CD8-positive, alpha-beta memory T cell (primary cell): Measurements from ENCODE around the gene KIF20B. TPM values are rescaled to one million over a fixed set of nuclear protein-coding genes. Genes with fewer than 3 reads are reported as not detected.
A peak's percentile ranks its signal among the peaks of the same experiment; 100 is the strongest.

Experiments
- CTCF ChIA-PET: fragments of 350-600 bp; sonication (Branson Sonifier 250); formaldehyde crosslinking; loops from one replicate; lab custom pipeline; 2021; ENCODE audit warnings: antibody characterized with exemption; lab: Charles Lee
- POLR2A ChIA-PET: fragments of 350-600 bp; sonication (Branson Sonifier 250); formaldehyde crosslinking; loops from one replicate; lab custom pipeline; 2021; ENCODE audit warnings: antibody characterized with exemption; lab: Charles Lee
- DNase-seq, 5 donors: peaks; one replicate each; pipeline versions ENCODE4 v3.0.0 to v3.0.0-alpha.2; 2020 to 2022; ENCODE audit warnings: mixed read lengths in 1 of 5
- H3K27ac ChIP-seq: one replicate; pipeline ENCODE4 v1.7.0; 2013; ENCODE audit warnings: low read depth, mild to moderate bottlenecking, low read length, moderate library complexity
- H3K27me3 ChIP-seq: 2 replicates; pipeline ENCODE4 v1.7.0; 2013; ENCODE audit warnings: low read length, mild to moderate bottlenecking; ENCODE audit not compliant: insufficient read depth, poor library complexity, severe bottlenecking
- H3K36me3 ChIP-seq: 2 replicates; pipeline ENCODE4 v1.7.0; 2013; ENCODE audit warnings: mild to moderate bottlenecking, low read length, moderate library complexity; ENCODE audit not compliant: insufficient read depth
- H3K4me1 ChIP-seq: 2 replicates; pipeline ENCODE4 v1.7.0; 2013; ENCODE audit warnings: mild to moderate bottlenecking, low read length, moderate library complexity; ENCODE audit not compliant: insufficient read depth
- H3K4me3 ChIP-seq: 2 replicates; pipeline ENCODE4 v1.7.0; 2013; ENCODE audit warnings: mild to moderate bottlenecking, low read length
- H3K9me3 ChIP-seq: 2 replicates; pipeline ENCODE4 v1.7.0; 2013; ENCODE audit warnings: mild to moderate bottlenecking, low read length
- H3K27ac Mint-ChIP-seq, 8 donors: one replicate each; pipeline ENCODE4 v1.8.0; 2020 to 2021; ENCODE audit warnings: mixed read lengths in 8 of 8, mild to moderate bottlenecking in 6 of 8, inconsistent platforms in 3 of 8, moderate library complexity in 3 of 8
- H3K27me3 Mint-ChIP-seq, 2 donors: one replicate each; pipeline ENCODE4 v1.8.0; 2020 to 2021; ENCODE audit warnings: mixed read lengths in 2 of 2, mild to moderate bottlenecking in 1 of 2, moderate library complexity in 1 of 2
- H3K36me3 Mint-ChIP-seq, 3 donors: one replicate each; pipeline ENCODE4 v1.8.0; 2020 to 2021; ENCODE audit warnings: mixed read lengths in 3 of 3, inconsistent platforms in 1 of 3, mild to moderate bottlenecking in 1 of 3
- H3K4me1 Mint-ChIP-seq, 3 donors: one replicate each; pipeline ENCODE4 v1.8.0; 2020 to 2021; ENCODE audit warnings: mixed read lengths in 3 of 3, inconsistent platforms in 1 of 3, mild to moderate bottlenecking in 1 of 3
- H3K4me3 Mint-ChIP-seq, 7 donors: one replicate each; pipeline ENCODE4 v1.8.0; 2020 to 2021; ENCODE audit warnings: mixed read lengths in 7 of 7, mild to moderate bottlenecking in 6 of 7, moderate library complexity in 4 of 7, inconsistent platforms in 2 of 7
- H3K9me3 Mint-ChIP-seq, 5 donors: one replicate each; pipeline ENCODE4 v1.8.0; 2020 to 2022; ENCODE audit warnings: mixed read lengths in 5 of 5, mild to moderate bottlenecking in 3 of 5, moderate library complexity in 2 of 5, inconsistent platforms in 1 of 5
- polyA plus RNA-seq: library from polyadenylated mRNA; unstranded; fragments of 300-500 nt; fragmentation: Illumina TruSeq; gene quantifications from one replicate; pipeline ENCODE4 v1.2.3, GENCODE V29; 2021
- total RNA-seq, 2 experiments: library from RNA; stranded (reverse); gene quantifications; one replicate each; pipeline ENCODE4 v1.2.3, GENCODE V29; 2021

KIF20B gene
- total and polyA plus RNA-seq, 3 experiments from 2014 or later: 23.8 to 40.4 (median 39.9) TPM

DNA sequence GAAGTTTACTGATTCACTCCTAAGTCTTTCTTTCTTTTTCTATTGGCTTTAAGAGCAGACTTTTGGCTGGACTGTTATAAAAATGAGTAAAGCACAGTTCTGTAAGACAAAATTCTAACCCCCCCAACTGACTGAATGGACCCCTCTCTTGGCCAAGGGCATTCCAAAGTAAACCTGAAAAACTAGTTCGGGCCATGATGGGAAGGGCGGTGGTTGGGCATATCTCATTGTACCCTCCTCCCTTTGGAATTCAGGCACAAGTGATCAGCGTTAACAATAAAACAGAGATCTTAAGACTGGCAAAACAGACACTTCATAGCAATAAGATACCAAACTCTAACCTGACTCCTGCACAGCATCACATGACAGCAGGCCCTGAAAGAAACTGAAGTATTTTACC, 6.1 kb upstream of the KIF20B start:
- Histone ChIP-seq H3K4me3 (no peak overlapping the region), H3K9me3 (no peaks in the 10 kb centered on the region), H3K27ac (no peak overlapping the region), H3K27me3 (no peaks in the 10 kb centered on the region), H3K4me1 (peaks cover under 1% of the 10 kb centered on the region), H3K36me3 (no peaks in the 10 kb centered on the region)
- Mint-ChIP-seq H3K27me3 (no peaks in the 10 kb centered on the region), H3K36me3 (no peaks in the 10 kb centered on the region), H3K9me3 (no peaks in the 10 kb centered on the region), H3K4me3 (no peak overlapping the region), H3K4me1 (peaks cover 0 to 6% (median 3%) of the 10 kb centered on the region in 3 donors), H3K27ac (no peak overlapping the region)
- ChIA-PET POLR2A (no interaction called here), CTCF (no interaction called here)
- DNase-seq: no peak

- Mint-ChIP-seq H3K4me1 (peaks cover 23 to 31% (median 24%) of the 10 kb centered on the region in 3 donors), H3K9me3 (no peaks in the 10 kb centered on the region), H3K4me3 (no peak overlapping the region), H3K27ac (no peak overlapping the region), H3K27me3 (no peaks in the 10 kb centered on the region), H3K36me3 (peaks cover 0 to 7% (median 0%) of the 10 kb centered on the region in 3 donors)
- ChIA-PET CTCF (no interaction called here), POLR2A (no interaction called here)
- Histone ChIP-seq H3K9me3 (no peaks in the 10 kb centered on the region), H3K27ac (no peak overlapping the region), H3K36me3 (no peaks in the 10 kb centered on the region), H3K4me1 (peaks cover 13% of the 10 kb centered on the region), H3K27me3 (no peaks in the 10 kb centered on the region), H3K4me3 (no peak overlapping the region)
- no peak for DNase-seq
Observed at GRCh38 chr10:89697946-89698345, 3.4 kb upstream of the KIF20B start.

GRCh38 chr10:89699581-89700064, 1.8 kb upstream of the KIF20B start:
- no peaks in the 10 kb centered on the region for H3K36me3 ChIP-seq
- peaks cover 13% of the 10 kb centered on the region for H3K4me1 ChIP-seq
- no peaks in the 10 kb centered on the region for H3K9me3 Mint-ChIP-seq
- H3K36me3 Mint-ChIP-seq: peaks cover 0 to 7% (median 0%) of the 10 kb centered on the region in 3 donors
- H3K27ac ChIP-seq: no peak overlapping the region
- no peak overlapping the region for H3K4me3 ChIP-seq
- no peaks in the 10 kb centered on the region for H3K27me3 ChIP-seq
- no peaks in the 10 kb centered on the region for H3K27me3 Mint-ChIP-seq
- DNase-seq: no peak
- H3K4me3 Mint-ChIP-seq: peak overlapping the region; percentile 6 to 99 (median 56)
- POLR2A ChIA-PET: no interaction called here
- no peaks in the 10 kb centered on the region for H3K9me3 ChIP-seq
- peak overlapping the region in 4 of 8 donors; percentile 27 to 89 (median 58) for H3K27ac Mint-ChIP-seq
- peaks cover 26 to 35% (median 29%) of the 10 kb centered on the region in 3 donors for H3K4me1 Mint-ChIP-seq
- CTCF ChIA-PET: no interaction called here

DNA sequence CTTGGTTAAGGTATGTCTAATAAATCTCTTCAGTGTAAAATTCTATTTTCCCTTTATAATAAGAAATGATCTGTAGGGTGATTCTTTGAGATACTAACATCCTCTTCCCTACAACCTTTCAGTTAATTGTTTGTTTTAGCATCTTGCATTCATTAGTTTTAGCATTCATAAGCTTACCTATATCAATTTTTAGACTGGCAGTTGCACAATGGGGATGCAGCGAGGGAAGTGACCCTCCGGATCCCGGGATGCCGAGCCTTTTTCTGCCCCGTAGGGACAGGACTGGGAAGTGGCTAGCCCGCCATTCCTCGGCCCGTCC, 508 bp upstream of the KIF20B start:
- Histone ChIP-seq H3K27me3 (no peaks in the 10 kb centered on the region), H3K4me1 (peaks cover 13% of the 10 kb centered on the region), H3K27ac (peak overlapping the region; percentile 84), H3K36me3 (no peaks in the 10 kb centered on the region), H3K9me3 (no peaks in the 10 kb centered on the region), H3K4me3 (peak overlapping the region; percentile 86)
- no peak for DNase-seq
- Mint-ChIP-seq H3K27me3 (no peaks in the 10 kb centered on the region), H3K9me3 (no peaks in the 10 kb centered on the region), H3K4me3 (peak overlapping the region; percentile 95 to 99 (median 97)), H3K4me1 (peaks cover 27 to 47% (median 41%) of the 10 kb centered on the region in 3 donors), H3K27ac (peak overlapping the region; percentile 91 to 100 (median 99)), H3K36me3 (peaks cover 0 to 9% (median 1%) of the 10 kb centered on the region in 3 donors)
- CTCF ChIA-PET: interaction anchor here (0.8 to 1.4 kb wide), 5 partner anchors 10 to 337 kb away, joined by 3 to 5 read pairs (median 3); no protein-coding TSS in a partner anchor
- POLR2A ChIA-PET: interaction anchor here (0.6 to 1.4 kb wide), 8 partner anchors 10 to 1463 kb away, joined by 3 to 5 read pairs (median 4); partner anchors contain the start of genes IFIT5, LIPA and RNLS

DNA sequence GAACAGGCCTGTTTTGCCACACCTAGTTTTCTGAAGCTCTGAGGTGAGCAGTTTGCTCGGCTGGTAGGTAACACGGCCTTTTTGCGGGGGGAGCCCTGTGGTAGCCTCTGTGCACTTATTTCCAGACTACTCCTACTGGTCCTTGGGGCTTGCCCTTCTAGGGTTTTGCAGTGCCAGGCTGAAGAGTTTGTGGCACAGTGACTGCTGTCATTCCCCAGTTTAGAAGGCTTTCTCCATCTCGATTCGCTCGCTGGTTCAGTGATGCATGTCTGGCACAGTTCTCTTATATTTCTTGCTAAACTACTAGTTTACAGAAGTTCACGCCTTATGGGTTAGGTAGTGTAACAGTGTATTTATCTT, 711 bp downstream of the KIF20B start:
- peak overlapping the region; percentile 91 to 100 (median 99) for H3K27ac Mint-ChIP-seq
- Histone ChIP-seq H3K4me3 (peak overlapping the region; percentile 86), H3K27me3 (no peaks in the 10 kb centered on the region), H3K27ac (peak overlapping the region; percentile 84), H3K36me3 (no peaks in the 10 kb centered on the region), H3K9me3 (no peaks in the 10 kb centered on the region), H3K4me1 (peaks cover 13% of the 10 kb centered on the region)
- peaks cover 34 to 57% (median 51%) of the 10 kb centered on the region in 3 donors for H3K4me1 Mint-ChIP-seq
- H3K4me3 Mint-ChIP-seq: peak overlapping the region; percentile 95 to 99 (median 97)
- H3K9me3 Mint-ChIP-seq: no peaks in the 10 kb centered on the region
- no peaks in the 10 kb centered on the region for H3K27me3 Mint-ChIP-seq
- ChIA-PET POLR2A (interaction anchor here (1.3 to 1.4 kb wide), 2 partner anchors 9 to 37 kb away, joined by 4 read pairs; no protein-coding TSS in a partner anchor), CTCF (interaction anchor here (1.4 kb wide), 1 partner anchor 25 kb away, joined by 5 read pairs; no protein-coding TSS in a partner anchor)
- peaks cover 0 to 11% (median 4%) of the 10 kb centered on the region in 3 donors for H3K36me3 Mint-ChIP-seq
- peak in 3 of 5 donors; percentile 10 to 52 (median 19) for DNase-seq

GRCh38 chr10:89705466-89705865, 4.1 kb downstream of the KIF20B start:
- H3K4me1 ChIP-seq: peaks cover 11% of the 10 kb centered on the region
- ChIA-PET CTCF (no interaction called here), POLR2A (no interaction called here)
- H3K27ac ChIP-seq: no peak overlapping the region
- H3K27me3 ChIP-seq: no peaks in the 10 kb centered on the region
- Mint-ChIP-seq H3K27me3 (no peaks in the 10 kb centered on the region), H3K4me3 (no peak overlapping the region), H3K27ac (no peak overlapping the region), H3K4me1 (peaks cover 29 to 56% (median 54%) of the 10 kb centered on the region in 3 donors), H3K36me3 (peaks cover 0 to 14% (median 5%) of the 10 kb centered on the region in 3 donors), H3K9me3 (no peaks in the 10 kb centered on the region)
- no peak for DNase-seq
- H3K9me3 ChIP-seq: no peaks in the 10 kb centered on the region
- no peak overlapping the region for H3K4me3 ChIP-seq
- H3K36me3 ChIP-seq: no peaks in the 10 kb centered on the region

GRCh38 chr10:89706011-89706410, 4.6 kb downstream of the KIF20B start:
- Mint-ChIP-seq H3K27ac (no peak overlapping the region), H3K27me3 (no peaks in the 10 kb centered on the region), H3K36me3 (peaks cover 0 to 17% (median 7%) of the 10 kb centered on the region in 3 donors), H3K9me3 (no peaks in the 10 kb centered on the region), H3K4me1 (peaks cover 23 to 54% (median 53%) of the 10 kb centered on the region in 3 donors), H3K4me3 (no peak overlapping the region)
- H3K9me3 ChIP-seq: no peaks in the 10 kb centered on the region
- peaks cover 5% of the 10 kb centered on the region for H3K4me1 ChIP-seq
- POLR2A ChIA-PET: no interaction called here
- no peaks in the 10 kb centered on the region for H3K36me3 ChIP-seq
- CTCF ChIA-PET: no interaction called here
- no peak overlapping the region for H3K27ac ChIP-seq
- H3K27me3 ChIP-seq: no peaks in the 10 kb centered on the region
- H3K4me3 ChIP-seq: no peak overlapping the region
- DNase-seq: no peak

DNA sequence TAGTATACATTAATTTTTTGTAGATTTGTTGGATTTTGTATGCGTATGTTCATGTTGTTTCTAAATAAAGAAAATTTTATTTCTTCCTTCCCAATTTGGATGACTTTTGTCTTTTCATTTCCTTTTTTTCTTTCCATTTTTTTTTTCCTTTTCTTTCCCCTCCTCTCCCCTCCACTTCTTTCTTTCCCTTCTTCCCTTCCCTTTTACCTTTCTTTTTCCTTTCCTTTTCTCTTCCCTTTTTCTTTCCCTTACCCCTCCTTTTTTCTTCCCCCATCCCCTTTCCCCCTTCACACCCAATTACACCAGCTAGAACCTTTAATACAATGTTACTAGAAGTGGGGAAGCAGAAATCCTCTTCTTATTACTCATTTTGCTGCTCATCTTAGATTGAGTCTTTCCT, 6.0 kb downstream of the KIF20B start:
- no peaks in the 10 kb centered on the region for H3K9me3 Mint-ChIP-seq
- Histone ChIP-seq H3K4me1 (peaks cover 1% of the 10 kb centered on the region), H3K9me3 (no peaks in the 10 kb centered on the region), H3K4me3 (no peak overlapping the region), H3K36me3 (no peaks in the 10 kb centered on the region), H3K27me3 (no peaks in the 10 kb centered on the region), H3K27ac (no peak overlapping the region)
- no peak for DNase-seq
- H3K4me3 Mint-ChIP-seq: peak overlapping the region in 1 of 7 donors; percentile 49
- H3K27me3 Mint-ChIP-seq: no peaks in the 10 kb centered on the region
- POLR2A ChIA-PET: no interaction called here
- CTCF ChIA-PET: no interaction called here
- peaks cover 11 to 43% (median 41%) of the 10 kb centered on the region in 3 donors for H3K4me1 Mint-ChIP-seq
- H3K27ac Mint-ChIP-seq: peak overlapping the region in 1 of 8 donors; percentile 24
- H3K36me3 Mint-ChIP-seq: peaks cover 0 to 17% (median 11%) of the 10 kb centered on the region in 3 donors
